HG03442 (cell line): ENCODE measurements around the gene GHR.

Source experiments
- ATAC-seq: cut with Tn5 transposase; IDR thresholded peaks from one replicate; pipeline ENCODE4 v1.9.1; 2021; ENCODE audit warnings: mild to moderate bottlenecking, moderate library complexity; ENCODE audit not compliant: unreplicated experiment

GHR gene

GRCh38 chr5:42767491-42768105, 344.4 kb downstream of the GHR start:
- no peak for ATAC-seq

- ATAC-seq = no peak
These were observed 344.9 kb downstream of the GHR start for GRCh38 chr5:42768106-42768504.

- ATAC-seq = no peak
These were observed 346.8 kb downstream of the GHR start for GRCh38 chr5:42770003-42770402.
